K562 (cell line): ENCODE results near the gene SPCS3. TPM values are rescaled to one million over a fixed set of nuclear protein-coding genes. Genes with fewer than 3 reads are reported as not detected.

Experiments used
- ATAC-seq: fragments of 200-7000 bp; cut with Tn5 transposase; 3 replicates; pipeline ENCODE4 v1.9.1; 2020; ENCODE audit warnings: moderate library complexity
- BruUV-seq: library from RNA; stranded (reverse); fragments of 400-500 nt; replicated peaks from 2 replicates; lab custom pipeline; 2021; lab: Mats Ljungman, UMichigan
- CTCF ChIA-PET: fragments of 300-600 bp; formaldehyde crosslinking; extraction: SDS; loops from one replicate; lab custom pipeline; 2021; ENCODE audit warnings: low intra/inter-chr PET ratio; lab: Yijun Ruan, JAX
- POLR2A ChIA-PET: fragments of 300-600, 350-650 bp; sonication (Branson Sonifier 250); formaldehyde crosslinking; extraction: SDS; loops from one replicate; lab custom pipeline; 2021; ENCODE audit warnings: antibody characterized with exemption, inconsistent platforms; lab: Yijun Ruan, JAX
- DNase-seq, 4 experiments: peaks; one replicate each; pipeline versions ENCODE4 v3.0.0 to v3.0.0-alpha.2; 2011 to 2018; ENCODE audit warnings: low spot score in 3 of 4, mixed read lengths in 3 of 4; ENCODE audit errors: extremely low read depth in 1 of 4
- FAIRE-seq: peaks from 2 replicates; lab custom pipeline; 2011; peaks lifted over from hg19 to GRCh38; lab: Jason Lieb, UNC
- H2AFZ ChIP-seq: 2 replicates; pipeline ENCODE4 v1.6.0; 2011; ENCODE audit warnings: low read depth, low read length, control low read depth, inconsistent platforms
- H3K27ac ChIP-seq: fragments of 200-600 bp; 3 replicates; pipeline ENCODE4 v1.8.0; 2011; ENCODE audit warnings: low read depth, mild to moderate bottlenecking, control low read depth, inconsistent platforms, low read length, moderate library complexity, mixed read lengths; ENCODE audit errors: extremely low read depth
- H3K27me3 ChIP-seq, 2 experiments: fragments of 300-600 bp in 1 of 2; 2 replicates in 1 of 2; 3 replicates in 1 of 2; pipeline versions ENCODE4 v1.6.0 to v1.8.0; 2011; ENCODE audit warnings: inconsistent platforms in 2 of 2, low read length in 2 of 2, mild to moderate bottlenecking in 1 of 2, mixed read lengths in 1 of 2, moderate library complexity in 1 of 2; ENCODE audit not compliant: control insufficient read depth in 2 of 2, insufficient read depth in 2 of 2
- H3K36me3 ChIP-seq: fragments of 300-600 bp; 3 replicates; pipeline ENCODE4 v1.8.0; 2011; ENCODE audit warnings: mild to moderate bottlenecking, low read length, inconsistent platforms; ENCODE audit not compliant: control insufficient read depth, insufficient read depth
- H3K4me1 ChIP-seq, 2 experiments: fragments of 200-600 bp in 1 of 2; replicated peaks in 1 of 2; 2 replicates in 1 of 2; 3 replicates in 1 of 2; pipeline versions ENCODE4 v1.5.1 to v1.8.0; 2011; ENCODE audit warnings: inconsistent platforms in 2 of 2, low read length in 2 of 2, mild to moderate bottlenecking in 1 of 2, mixed read lengths in 1 of 2, moderate library complexity in 1 of 2; ENCODE audit not compliant: control insufficient read depth in 2 of 2, insufficient read depth in 2 of 2
- H3K4me2 ChIP-seq: 2 replicates; pipeline ENCODE4 v1.6.1; 2011; ENCODE audit warnings: low read length, control low read depth, inconsistent platforms, mixed read lengths; ENCODE audit not compliant: insufficient read depth
- H3K4me3 ChIP-seq: fragments of 200-600 bp; sonication (generic), shearing (Covaris generic); 2 replicates; pipeline ENCODE4 v1.5.1; 2016; ENCODE audit warnings: control low read depth, inconsistent platforms
- H3K79me2 ChIP-seq: fragments of 200-600 bp; 3 replicates; pipeline ENCODE4 v1.8.0; 2011; ENCODE audit warnings: low read length, inconsistent platforms; ENCODE audit not compliant: control insufficient read depth, insufficient read depth
- H3K9ac ChIP-seq, 2 experiments: 2 replicates each; pipeline versions ENCODE4 v1.6.0 to v1.6.1; 2011; ENCODE audit warnings: low read depth in 2 of 2, low read length in 2 of 2, control low read depth in 1 of 2, inconsistent platforms in 1 of 2, mild to moderate bottlenecking in 1 of 2, mixed read lengths in 1 of 2; ENCODE audit not compliant: insufficient read depth in 1 of 2
- H3K9me1 ChIP-seq: one replicate; pipeline ENCODE4 v1.6.0; 2011; ENCODE audit warnings: inconsistent platforms, mild to moderate bottlenecking, low read length, moderate library complexity; ENCODE audit not compliant: control insufficient read depth, insufficient read depth
- H3K9me3 ChIP-seq: replicated peaks from 2 replicates; pipeline ENCODE4 v1.5.1; 2011; ENCODE audit warnings: low read depth, low read length, inconsistent platforms; ENCODE audit not compliant: control insufficient read depth, insufficient read depth
- H4K20me1 ChIP-seq: replicated peaks from 2 replicates; pipeline ENCODE4 v1.6.1; 2011; ENCODE audit warnings: low read length, inconsistent platforms, mixed read lengths; ENCODE audit not compliant: control insufficient read depth, insufficient read depth
- BMI1 ChIP-seq: fragments of 150-350 bp; IDR thresholded peaks from 2 replicates; pipeline ENCODE4 v1.6.1; 2014; ENCODE audit warnings: low read length
- CC2D1A ChIP-seq: fragments of 450-650 bp; IDR thresholded peaks from 2 replicates; pipeline ENCODE4 v1.6.1; 2017; ENCODE audit warnings: mild to moderate bottlenecking
- ELF4 ChIP-seq: fragments of 450-650 bp; formaldehyde crosslinking; IDR thresholded peaks from 2 replicates; pipeline ENCODE4 v1.4.0; 2022; ENCODE audit warnings: missing genetic modification characterization
- FOSL1 ChIP-seq: fragments of 200-800 bp; sonication (Bioruptor generic); conservative IDR thresholded peaks from 2 replicates; pipeline ENCODE4 v1.6.1; 2016; ENCODE audit warnings: missing genetic modification characterization, missing compliant biosample characterization
- L3MBTL2 ChIP-seq: fragments of 450-650 bp; IDR thresholded peaks from 2 replicates; pipeline ENCODE4 v1.6.1; 2016; ENCODE audit warnings: mild to moderate bottlenecking, moderate library complexity
- LEF1 ChIP-seq: fragments of 450-650 bp; IDR thresholded peaks from 2 replicates; pipeline ENCODE4 v1.6.1; 2016; ENCODE audit warnings: mild to moderate bottlenecking
- MBD2 ChIP-seq: sonication (generic); IDR thresholded peaks from 2 replicates; pipeline ENCODE4 v1.6.1; 2016; ENCODE audit warnings: low read depth, borderline replicate concordance
- NELFE ChIP-seq: IDR thresholded peaks from 2 replicates; pipeline ENCODE4 v1.6.1; 2011; ENCODE audit warnings: mild to moderate bottlenecking; ENCODE audit not compliant: insufficient read depth, insufficient read length
- NFIC ChIP-seq: fragments of 450-650 bp; IDR thresholded peaks from 2 replicates; pipeline ENCODE4 v1.6.1; 2017; ENCODE audit warnings: mild to moderate bottlenecking, inconsistent platforms
- NUFIP1 ChIP-seq: fragments of 450-650 bp; IDR thresholded peaks from 2 replicates; pipeline ENCODE4 v1.6.1; 2018; ENCODE audit not compliant: partially characterized antibody
- PHTF2 ChIP-seq: fragments of 250-450 bp; sonication (Bioruptor Pico); IDR thresholded peaks from 2 replicates; pipeline ENCODE4 v1.5.0; 2021; ENCODE audit warnings: mild to moderate bottlenecking
- SRSF7 ChIP-seq: fragments of 200-400 bp; formaldehyde crosslinking; optimal IDR thresholded peaks from 2 replicates; pipeline ENCODE3; 2017; ENCODE audit warnings: mild to moderate bottlenecking, low read depth, low read length
- TFAP4 ChIP-seq: sonication (generic); formaldehyde crosslinking; IDR thresholded peaks from 2 replicates; pipeline ENCODE4 v1.8.0; 2022; ENCODE audit warnings: missing genetic modification reagents, mild to moderate bottlenecking, moderate library complexity, borderline replicate concordance
- XRCC5 ChIP-seq: fragments of 200-400 bp; formaldehyde crosslinking; IDR thresholded peaks from 2 replicates; pipeline ENCODE4 v1.6.1; 2017; ENCODE audit warnings: low read depth, mild to moderate bottlenecking, low read length
- ZNF830 ChIP-seq: fragments of 250-450 bp; sonication (Bioruptor Pico); IDR thresholded peaks from 2 replicates; pipeline ENCODE4 v1.5.0; 2021; ENCODE audit warnings: mild to moderate bottlenecking
- WGBS: fragments of 100-300 bp; shearing (Covaris generic); methylation state at CpG from one replicate; pipeline ENCODE4 v1.1.6; 2016; ENCODE audit warnings: low coverage, mixed read lengths; ENCODE audit not compliant: insufficient coverage; ENCODE audit errors: missing lambda C conversion rate; 5-methylcytosine and 5-hydroxymethylcytosine counted together
- in situ Hi-C: fragments of 300-500 bp; cut with MboI; formaldehyde crosslinking; loops from 4 replicates; pipeline ENCODE4 v1.15.0; 2018; ENCODE audit warnings: inconsistent platforms, mixed read lengths
- intact Hi-C: fragments of 100-400 bp; cut with micrococcal nuclease; formaldehyde crosslinking; loops from 2 replicates; pipeline ENCODE4 v1.14.2; 2022
- polyA plus RNA-seq, 8 experiments: library from polyadenylated mRNA; depleted of rRNA in 4 of 8; stranded (reverse) in 5 of 8; unstranded in 3 of 8; fragments of >200 nt; fragmentation: Nextera tagmentation in 2 of 8; fragmentation: Illumina TruSeq in 1 of 8; extraction: Ambion mirVana in 2 of 8; extraction: Trizol in 1 of 8; gene quantifications; 2 replicates each; pipeline versions ENCODE4 v1.2.1 to v1.2.3, GENCODE V29; 2011 to 2014; ENCODE audit warnings: inconsistent platforms in 1 of 8, missing spikeins in 1 of 8
- total RNA-seq, 7 experiments: library from RNA; depleted of rRNA in 6 of 7; stranded (reverse); fragments of >200 nt in 6 of 7; fragmentation: Illumina TruSeq in 2 of 7; extraction: Trizol in 2 of 7; gene quantifications; 2 replicates each; pipeline versions ENCODE4 v1.2.1 to v1.2.3, GENCODE V29; 2011 to 2021; ENCODE audit warnings: low replicate concordance in 1 of 7
- TF ChIP-seq, protein P1 (sequence below): IDR thresholded peaks from 2 replicates; pipeline ENCODE4 v1.6.1; 2012; ENCODE audit warnings: low read depth, low read length, improper control_type of control experiment, borderline replicate concordance
- TF ChIP-seq, protein P2 (sequence below): sonication (generic); formaldehyde crosslinking; IDR thresholded peaks from 2 replicates; pipeline ENCODE4 v1.8.0; 2023; ENCODE audit warnings: mild to moderate bottlenecking, missing genetic modification reagents
- TF ChIP-seq, protein P3 (sequence below), 2 experiments: fragments of 450-650 bp in 1 of 2; sonication (generic) in 1 of 2; formaldehyde crosslinking; conservative IDR thresholded peaks; 2 replicates each; pipeline versions ENCODE4 v1.4.0 to v1.8.1; 2020 to 2022; ENCODE audit warnings: mild to moderate bottlenecking in 1 of 2, missing genetic modification reagents in 1 of 2

Gene SPCS3
- total and polyA plus RNA-seq, 9 of the 15 experiments (the other 6 are each of a cell fraction or from before 2014, with no cell fraction given) = 64.6 to 196 (median 85.4) TPM

GRCh38 chr4:176276710-176277109, 43.1 kb upstream of the SPCS3 start:
- DNase-seq (no peak), FAIRE-seq (no peak), ATAC-seq (peak; percentile 11; the same call in 2 of the 3 replicates)
- no peaks in the 10 kb centered on the region for H3K27me3 ChIP-seq
- H3K9me1 ChIP-seq = no peaks in the 10 kb centered on the region
- no peaks in the 10 kb centered on the region for H4K20me1 ChIP-seq
- 19% methylated on average over 8 of the region's 8 CpGs for WGBS
- no peaks in the 10 kb centered on the region for H3K36me3 ChIP-seq
- no peak overlapping the region for H3K9ac ChIP-seq
- ChIA-PET CTCF (no interaction called here), POLR2A (interaction anchor here (0.8 to 1.2 kb wide), 2 partner anchors 9 to 16 kb away, joined by 3 read pairs; no protein-coding TSS in a partner anchor)
- H3K4me3 ChIP-seq = no peak overlapping the region
- H3K27ac ChIP-seq = no peak overlapping the region
- H2AFZ ChIP-seq = peak overlapping the region; percentile 95
- BruUV-seq = no TSS peak
- in situ Hi-C loops = no loop called here
- H3K4me1 ChIP-seq = no peaks in the 10 kb centered on the region
- H3K79me2 ChIP-seq = no peaks in the 10 kb centered on the region
- intact Hi-C loops = loop anchor here (2.0 kb wide), 1 partner anchor 330 kb away; no protein-coding TSS in a partner anchor
- H3K4me2 ChIP-seq = peak overlapping the region; percentile 80; the same call in 1 of the 2 replicates
- H3K9me3 ChIP-seq = no peaks in the 10 kb centered on the region
- TF ChIP-seq, protein P1, sequence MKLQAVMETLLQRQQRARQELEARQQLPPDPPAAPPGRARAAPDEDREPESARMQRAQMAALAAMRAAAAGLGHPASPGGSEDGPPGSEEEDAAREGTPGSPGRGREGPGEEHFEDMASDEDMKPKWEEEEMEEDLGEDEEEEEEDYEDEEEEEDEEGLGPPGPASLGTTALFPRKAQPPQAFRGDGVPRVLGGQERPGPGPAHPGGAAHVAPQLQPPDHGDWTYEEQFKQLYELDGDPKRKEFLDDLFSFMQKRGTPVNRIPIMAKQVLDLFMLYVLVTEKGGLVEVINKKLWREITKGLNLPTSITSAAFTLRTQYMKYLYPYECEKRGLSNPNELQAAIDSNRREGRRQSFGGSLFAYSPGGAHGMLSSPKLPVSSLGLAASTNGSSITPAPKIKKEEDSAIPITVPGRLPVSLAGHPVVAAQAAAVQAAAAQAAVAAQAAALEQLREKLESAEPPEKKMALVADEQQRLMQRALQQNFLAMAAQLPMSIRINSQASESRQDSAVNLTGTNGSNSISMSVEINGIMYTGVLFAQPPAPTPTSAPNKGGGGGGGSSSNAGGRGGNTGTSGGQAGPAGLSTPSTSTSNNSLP = no peak
- TF ChIP-seq NFIC (no peak), MBD2 (no peak), L3MBTL2 (no peak), SRSF7 (no peak), XRCC5 (no peak), TFAP4 (no peak), BMI1 (no peak), LEF1 (no peak), NUFIP1 (no peak), PHTF2 (CRISPR knock-in tag) (no peak), ZNF830 (CRISPR knock-in tag) (no peak), FOSL1 (tag) (no peak), CC2D1A (no peak), ELF4 (CRISPR knock-in tag) (no peak), NELFE (no peak)
- TF ChIP-seq, protein P2, sequence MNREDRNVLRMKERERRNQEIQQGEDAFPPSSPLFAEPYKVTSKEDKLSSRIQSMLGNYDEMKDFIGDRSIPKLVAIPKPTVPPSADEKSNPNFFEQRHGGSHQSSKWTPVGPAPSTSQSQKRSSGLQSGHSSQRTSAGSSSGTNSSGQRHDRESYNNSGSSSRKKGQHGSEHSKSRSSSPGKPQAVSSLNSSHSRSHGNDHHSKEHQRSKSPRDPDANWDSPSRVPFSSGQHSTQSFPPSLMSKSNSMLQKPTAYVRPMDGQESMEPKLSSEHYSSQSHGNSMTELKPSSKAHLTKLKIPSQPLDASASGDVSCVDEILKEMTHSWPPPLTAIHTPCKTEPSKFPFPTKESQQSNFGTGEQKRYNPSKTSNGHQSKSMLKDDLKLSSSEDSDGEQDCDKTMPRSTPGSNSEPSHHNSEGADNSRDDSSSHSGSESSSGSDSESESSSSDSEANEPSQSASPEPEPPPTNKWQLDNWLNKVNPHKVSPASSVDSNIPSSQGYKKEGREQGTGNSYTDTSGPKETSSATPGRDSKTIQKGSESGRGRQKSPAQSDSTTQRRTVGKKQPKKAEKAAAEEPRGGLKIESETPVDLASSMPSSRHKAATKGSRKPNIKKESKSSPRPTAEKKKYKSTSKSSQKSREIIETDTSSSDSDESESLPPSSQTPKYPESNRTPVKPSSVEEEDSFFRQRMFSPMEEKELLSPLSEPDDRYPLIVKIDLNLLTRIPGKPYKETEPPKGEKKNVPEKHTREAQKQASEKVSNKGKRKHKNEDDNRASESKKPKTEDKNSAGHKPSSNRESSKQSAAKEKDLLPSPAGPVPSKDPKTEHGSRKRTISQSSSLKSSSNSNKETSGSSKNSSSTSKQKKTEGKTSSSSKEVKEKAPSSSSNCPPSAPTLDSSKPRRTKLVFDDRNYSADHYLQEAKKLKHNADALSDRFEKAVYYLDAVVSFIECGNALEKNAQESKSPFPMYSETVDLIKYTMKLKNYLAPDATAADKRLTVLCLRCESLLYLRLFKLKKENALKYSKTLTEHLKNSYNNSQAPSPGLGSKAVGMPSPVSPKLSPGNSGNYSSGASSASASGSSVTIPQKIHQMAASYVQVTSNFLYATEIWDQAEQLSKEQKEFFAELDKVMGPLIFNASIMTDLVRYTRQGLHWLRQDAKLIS (CRISPR knock-in tag) = no peak
- TF ChIP-seq, protein P3, sequence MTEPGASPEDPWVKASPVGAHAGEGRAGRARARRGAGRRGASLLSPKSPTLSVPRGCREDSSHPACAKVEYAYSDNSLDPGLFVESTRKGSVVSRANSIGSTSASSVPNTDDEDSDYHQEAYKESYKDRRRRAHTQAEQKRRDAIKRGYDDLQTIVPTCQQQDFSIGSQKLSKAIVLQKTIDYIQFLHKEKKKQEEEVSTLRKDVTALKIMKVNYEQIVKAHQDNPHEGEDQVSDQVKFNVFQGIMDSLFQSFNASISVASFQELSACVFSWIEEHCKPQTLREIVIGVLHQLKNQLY (CRISPR knock-in tag; conservative IDR thresholded peaks at IDR 0.05) = no peak
